Neutrophil (primary cell): ENCODE data around the gene PITPNC1.
"Not testable (repeated sequence)": the region's sequence is repeated elsewhere in the genome, so short reads cannot be mapped to it uniquely, and the experiment has no call there.

Experiments
- H3K27ac ChIP-seq: fragments of 200-600 bp; sonication (generic); 2 replicates; pipeline ENCODE4 v1.5.1; 2016; ENCODE audit warnings: mild to moderate bottlenecking, moderate library complexity
- H3K27me3 ChIP-seq: fragments of 200-600 bp; sonication (generic); 2 replicates; pipeline ENCODE4 v1.6.0; 2016; ENCODE audit warnings: mild to moderate bottlenecking
- H3K36me3 ChIP-seq: fragments of 200-600 bp; sonication (generic); 2 replicates; pipeline ENCODE4 v1.5.1; 2017
- H3K4me1 ChIP-seq, 2 experiments: fragments of 200-600 bp in 1 of 2; sonication (generic) in 1 of 2; 1 replicate in 1 of 2; 2 replicates in 1 of 2; pipeline versions ENCODE4 v1.5.1 to v1.6.1; 2013 to 2016; ENCODE audit warnings: low read depth in 1 of 2, low read length in 1 of 2, mild to moderate bottlenecking in 1 of 2, moderate library complexity in 1 of 2; ENCODE audit not compliant: control insufficient read depth in 1 of 2, insufficient read depth in 1 of 2
- H3K4me3 ChIP-seq, 2 experiments: fragments of 200-600 bp in 1 of 2; sonication (generic) in 1 of 2; 1 replicate in 1 of 2; 2 replicates in 1 of 2; pipeline ENCODE4 v1.5.1; 2013 to 2016; ENCODE audit warnings: low read depth in 1 of 2, low read length in 1 of 2, mild to moderate bottlenecking in 1 of 2, moderate library complexity in 1 of 2
- H3K9me3 ChIP-seq: fragments of 200-600 bp; sonication (generic); 2 replicates; pipeline ENCODE4 v1.5.1; 2016
- CTCF ChIP-seq: fragments of 200-600 bp; sonication (generic); IDR thresholded peaks from 2 replicates; pipeline ENCODE4 v1.5.1; 2016; ENCODE audit warnings: antibody characterized with exemption

The PITPNC1 gene

GRCh38 chr17:67578142-67578457, 201.0 kb downstream of the PITPNC1 start:
- no peak overlapping the region for H3K4me3 ChIP-seq
- H3K27ac ChIP-seq = no peak overlapping the region
- no peaks in the 10 kb centered on the region for H3K9me3 ChIP-seq
- no peak for TF ChIP-seq CTCF
- no peaks in the 10 kb centered on the region for H3K27me3 ChIP-seq
- no peaks in the 10 kb centered on the region for H3K4me1 ChIP-seq
- no peaks in the 10 kb centered on the region for H3K36me3 ChIP-seq

- not testable (repeated sequence) for H3K4me1 ChIP-seq, H3K9me3 ChIP-seq, H3K27me3 ChIP-seq, H3K27ac ChIP-seq, H3K36me3 ChIP-seq, H3K4me3 ChIP-seq
Observed at GRCh38 chr17:67578679-67579405, 201.8 kb downstream of the PITPNC1 start.

- Histone ChIP-seq H3K36me3 (no peaks in the 10 kb centered on the region), H3K4me1 (no peaks in the 10 kb centered on the region), H3K27me3 (no peaks in the 10 kb centered on the region), H3K9me3 (no peaks in the 10 kb centered on the region), H3K4me3 (no peak overlapping the region), H3K27ac (no peak overlapping the region)
- no peak for TF ChIP-seq CTCF
Observed at GRCh38 chr17:67582673-67583081, 205.6 kb downstream of the PITPNC1 start.

- Histone ChIP-seq H3K4me1 (no peaks in the 10 kb centered on the region), H3K27ac (no peak overlapping the region), H3K4me3 (no peak overlapping the region), H3K36me3 (no peaks in the 10 kb centered on the region), H3K27me3 (no peaks in the 10 kb centered on the region), H3K9me3 (no peaks in the 10 kb centered on the region)
- no peak for TF ChIP-seq CTCF
Observed at GRCh38 chr17:67585077-67585602, 208.1 kb downstream of the PITPNC1 start.

- Histone ChIP-seq H3K9me3 (no peaks in the 10 kb centered on the region), H3K36me3 (no peaks in the 10 kb centered on the region), H3K4me1 (no peaks in the 10 kb centered on the region), H3K27me3 (no peaks in the 10 kb centered on the region), H3K27ac (no peak overlapping the region), H3K4me3 (no peak overlapping the region)
- no peak for TF ChIP-seq CTCF
Observed at GRCh38 chr17:67588326-67588725, 211.2 kb downstream of the PITPNC1 start.

- no peaks in the 10 kb centered on the region for H3K36me3 ChIP-seq
- no peak overlapping the region for H3K4me3 ChIP-seq
- H3K27ac ChIP-seq = no peak overlapping the region
- H3K4me1 ChIP-seq = no peaks in the 10 kb centered on the region
- no peak for TF ChIP-seq CTCF
- H3K9me3 ChIP-seq = no peaks in the 10 kb centered on the region
- H3K27me3 ChIP-seq = no peaks in the 10 kb centered on the region
Observed at GRCh38 chr17:67594115-67594880, 217.2 kb downstream of the PITPNC1 start.
